GM13976 (cell line): ENCODE measurements around the gene ATXN7L1.
"Not testable (repeated sequence)": the region's sequence is repeated elsewhere in the genome, so short reads cannot be mapped to it uniquely, and the experiment has no call there.

ENCODE experiments used
- DNase-seq: peaks from one replicate; pipeline ENCODE4 v3.0.0; 2012; ENCODE audit warnings: low spot score
- in situ Hi-C: fragments of 300-500 bp; cut with MboI; formaldehyde crosslinking; loops from one replicate; pipeline ENCODE4 v1.12.0; 2022; ENCODE audit warnings: low sequenced_read_pairs, mixed read lengths, inconsistent platforms; ENCODE audit not compliant: unreplicated experiment
- TF ChIP-seq, protein P1 (sequence below): IDR thresholded peaks from 2 replicates; pipeline ENCODE4 v1.5.1; 2012; ENCODE audit warnings: borderline replicate concordance, mild to moderate bottlenecking; ENCODE audit not compliant: insufficient read depth; ENCODE audit errors: extremely low read depth, missing control alignments, control extremely low read depth

Gene ATXN7L1

DNA sequence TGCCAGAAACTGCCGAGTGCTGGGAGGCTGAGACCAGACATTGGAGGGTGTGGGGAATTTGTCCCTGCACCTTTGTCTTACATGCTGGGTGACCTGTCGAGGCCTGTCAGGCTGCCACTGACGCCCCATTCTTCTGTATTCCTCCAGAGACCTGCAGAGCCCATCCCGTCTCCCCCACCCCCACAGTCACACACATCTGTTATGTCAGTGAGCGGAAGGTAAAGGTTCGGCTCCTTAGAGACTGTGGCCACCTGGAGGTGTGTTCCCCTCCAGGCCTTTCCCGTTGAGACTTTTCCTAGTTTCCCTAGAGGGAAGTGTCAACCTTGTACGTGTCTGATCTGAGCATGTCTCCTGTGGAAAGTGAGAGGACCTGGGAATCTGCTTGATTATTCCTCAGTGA lies 84.5 kb downstream of the ATXN7L1 start:
- DNase-seq, result no peak
- in situ Hi-C loops, result no loop called here

DNA sequence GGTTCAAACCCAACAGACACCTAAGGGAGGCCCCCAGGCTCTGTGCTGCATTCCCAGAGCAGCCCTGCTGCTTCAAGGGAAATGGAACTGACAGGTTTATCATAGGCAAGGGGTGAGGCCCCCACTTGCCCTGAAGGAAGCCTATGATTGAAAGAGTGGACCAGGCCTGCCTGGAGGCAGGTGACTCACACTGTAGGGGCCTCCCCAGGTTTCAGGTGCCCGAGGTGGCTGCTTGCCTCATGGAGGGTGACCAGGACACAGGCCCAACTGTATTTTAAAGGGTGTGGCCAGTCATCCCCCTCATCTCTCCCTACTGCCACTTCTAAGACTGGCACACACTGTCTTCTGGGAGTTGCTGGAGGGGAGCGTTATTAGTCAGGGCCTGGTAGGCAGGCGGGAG lies 85.4 kb downstream of the ATXN7L1 start:
- in situ Hi-C loops, result no loop called here
- no peak for DNase-seq
- TF ChIP-seq, protein P1, sequence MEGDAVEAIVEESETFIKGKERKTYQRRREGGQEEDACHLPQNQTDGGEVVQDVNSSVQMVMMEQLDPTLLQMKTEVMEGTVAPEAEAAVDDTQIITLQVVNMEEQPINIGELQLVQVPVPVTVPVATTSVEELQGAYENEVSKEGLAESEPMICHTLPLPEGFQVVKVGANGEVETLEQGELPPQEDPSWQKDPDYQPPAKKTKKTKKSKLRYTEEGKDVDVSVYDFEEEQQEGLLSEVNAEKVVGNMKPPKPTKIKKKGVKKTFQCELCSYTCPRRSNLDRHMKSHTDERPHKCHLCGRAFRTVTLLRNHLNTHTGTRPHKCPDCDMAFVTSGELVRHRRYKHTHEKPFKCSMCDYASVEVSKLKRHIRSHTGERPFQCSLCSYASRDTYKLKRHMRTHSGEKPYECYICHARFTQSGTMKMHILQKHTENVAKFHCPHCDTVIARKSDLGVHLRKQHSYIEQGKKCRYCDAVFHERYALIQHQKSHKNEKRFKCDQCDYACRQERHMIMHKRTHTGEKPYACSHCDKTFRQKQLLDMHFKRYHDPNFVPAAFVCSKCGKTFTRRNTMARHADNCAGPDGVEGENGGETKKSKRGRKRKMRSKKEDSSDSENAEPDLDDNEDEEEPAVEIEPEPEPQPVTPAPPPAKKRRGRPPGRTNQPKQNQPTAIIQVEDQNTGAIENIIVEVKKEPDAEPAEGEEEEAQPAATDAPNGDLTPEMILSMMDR, result no peak

More for the DNA sequence above, 84.5 kb downstream of the ATXN7L1 start:
- TF ChIP-seq, protein P1, result no peak

DNA sequence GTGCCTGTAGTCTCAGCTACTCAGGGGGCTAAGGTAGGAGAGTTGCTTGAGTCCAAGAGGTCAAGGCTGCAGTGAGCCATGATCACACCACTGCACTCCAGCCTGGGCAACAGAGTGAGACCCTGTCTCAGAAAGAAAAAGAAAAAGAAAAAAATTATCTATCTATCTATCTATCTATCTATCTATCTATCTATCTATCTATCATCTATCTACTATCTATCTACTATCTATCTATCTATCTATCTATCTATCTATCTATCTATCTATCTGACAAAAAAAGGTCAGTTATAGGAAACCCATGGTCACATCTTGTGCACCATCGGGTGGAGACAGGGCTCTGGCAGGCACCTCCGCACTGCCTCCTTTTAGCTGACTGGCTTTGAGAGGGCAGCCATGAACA lies 85.9 kb downstream of the ATXN7L1 start:
- DNase-seq, in situ Hi-C loops: not testable (repeated sequence)

DNA sequence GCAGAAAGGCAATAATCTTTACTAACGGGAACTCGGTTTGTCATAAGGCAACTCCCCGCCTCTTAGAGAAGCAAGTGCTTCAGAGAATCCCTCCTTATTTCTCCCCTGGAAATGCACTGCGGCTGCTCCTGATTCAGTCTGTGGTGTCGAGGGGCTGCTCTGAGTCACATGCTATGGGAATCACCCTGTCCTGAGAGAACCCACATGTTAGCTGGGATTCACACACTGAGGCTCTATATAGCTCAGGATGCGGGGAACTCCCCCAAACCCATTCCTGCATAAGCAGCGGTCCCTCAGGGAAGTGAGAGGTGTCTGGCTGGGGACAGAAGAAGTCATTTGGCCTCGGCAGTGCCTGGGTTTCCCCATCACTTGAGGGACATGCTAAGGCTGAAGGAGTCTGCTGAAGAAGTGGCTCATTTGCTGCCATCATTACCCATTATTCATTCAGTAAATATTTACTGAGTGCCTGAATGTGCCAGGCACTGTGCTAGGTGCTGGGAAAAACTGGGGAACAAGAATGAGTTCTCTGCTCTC lies 87.5 kb downstream of the ATXN7L1 start:
- no peak for DNase-seq
- TF ChIP-seq, protein P1, result no peak
- in situ Hi-C loops, result no loop called here

DNA sequence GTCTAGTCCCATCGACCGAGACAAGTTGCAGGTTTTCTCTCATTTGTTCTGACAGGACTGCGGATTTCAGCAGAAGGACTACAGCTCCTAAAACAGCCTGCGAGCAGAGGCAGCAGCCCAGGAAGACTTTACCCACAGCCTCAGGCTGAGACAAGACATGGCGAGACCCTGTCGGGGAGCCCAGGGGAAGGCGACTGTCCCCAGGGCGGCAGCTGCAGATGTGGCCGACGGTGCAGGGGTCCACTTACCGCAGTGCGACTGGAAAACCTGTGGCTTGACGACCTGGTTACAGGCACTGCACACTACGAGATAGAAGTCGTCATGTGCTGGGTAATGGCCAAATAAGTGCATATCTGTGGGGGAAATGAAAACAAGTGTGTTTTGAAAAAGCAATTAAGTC lies 88.0 kb downstream of the ATXN7L1 start:
- TF ChIP-seq, protein P1, result no peak
- in situ Hi-C loops, result no loop called here
- no peak for DNase-seq

DNA sequence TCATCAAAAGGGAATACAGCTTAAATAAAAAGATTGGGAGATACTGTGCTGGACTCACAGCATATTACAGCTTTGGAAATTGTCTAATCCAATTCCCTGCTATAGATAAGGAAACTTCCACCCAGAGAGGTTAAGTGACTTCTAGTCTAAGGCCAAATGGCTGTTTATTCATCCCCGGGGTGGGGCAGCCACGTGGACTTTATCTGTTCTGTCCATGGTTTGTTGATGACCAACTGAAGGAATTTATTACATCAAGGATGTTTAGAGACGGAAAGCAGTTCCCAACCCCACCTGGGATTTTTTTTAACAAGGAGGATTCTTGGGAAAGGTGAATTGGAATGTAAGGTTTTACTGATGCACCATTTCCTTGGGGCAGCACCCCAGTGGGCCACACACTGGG lies 88.6 kb downstream of the ATXN7L1 start:
- TF ChIP-seq, protein P1, result no peak
- DNase-seq, result no peak
- in situ Hi-C loops, result no loop called here

DNA sequence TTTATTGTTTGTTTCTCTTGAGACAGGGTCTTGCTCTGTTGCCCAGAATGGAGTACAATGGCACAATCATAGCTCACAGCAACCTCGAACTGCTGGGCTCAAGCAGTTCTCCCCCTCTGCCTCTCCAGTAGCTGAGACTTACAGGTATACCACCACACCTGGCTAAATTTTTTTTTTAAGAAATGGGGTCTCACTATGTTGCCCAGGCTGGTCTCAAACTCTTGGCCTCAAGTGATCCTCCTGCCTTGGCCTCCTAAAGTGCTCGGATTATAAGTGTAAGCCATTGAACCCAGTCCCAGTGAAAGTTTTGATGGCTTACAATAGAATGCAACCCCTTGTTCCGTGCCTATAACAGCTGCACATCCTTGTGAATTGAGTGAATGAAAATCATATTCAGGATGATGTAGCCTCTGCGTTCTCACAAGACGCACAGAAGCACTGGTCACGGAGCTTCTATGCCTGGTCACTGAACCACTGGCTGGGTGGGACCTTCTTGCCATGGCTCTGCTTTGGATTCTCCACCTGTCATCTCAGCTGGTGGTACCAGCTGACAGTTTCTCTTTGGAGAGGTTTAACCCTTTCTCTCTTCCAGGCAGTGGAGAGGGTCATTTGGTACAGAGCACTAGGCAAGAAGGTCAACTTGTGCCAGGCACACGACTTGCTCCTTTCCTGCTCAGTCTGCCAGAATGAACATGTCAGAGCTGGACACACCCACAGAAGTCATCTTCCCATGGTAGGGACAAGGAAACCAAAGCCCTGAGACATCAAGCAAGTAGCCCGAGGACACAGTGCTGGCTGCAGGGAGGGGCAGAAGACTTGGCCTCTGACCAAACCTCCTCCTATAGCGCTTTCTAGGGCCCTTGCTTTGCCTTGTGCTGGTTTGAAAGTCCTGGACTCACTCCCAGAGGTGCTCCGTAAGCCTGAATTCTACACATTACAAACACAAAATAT lies 89.6 kb downstream of the ATXN7L1 start:
- in situ Hi-C loops, result no loop called here
- TF ChIP-seq, protein P1, result no peak
- no peak for DNase-seq
